HFFc6 (cell line): ENCODE measurements around the gene NRP1. TPM values are rescaled to one million over a fixed set of nuclear protein-coding genes. Genes with fewer than 3 reads are reported as not detected.

ENCODE experiments used
- DNase-seq: peaks from one replicate; pipeline ENCODE4 v3.0.0-alpha.2; 2018
- H3K27ac Mint-ChIP-seq: 2 replicates; pipeline ENCODE4 v1.8.0; 2020; ENCODE audit warnings: mild to moderate bottlenecking, mixed read lengths
- H3K27me3 Mint-ChIP-seq: 2 replicates; pipeline ENCODE4 v1.8.0; 2021; ENCODE audit warnings: mild to moderate bottlenecking, moderate library complexity, mixed read lengths; ENCODE audit not compliant: insufficient read depth
- H3K36me3 Mint-ChIP-seq: 2 replicates; pipeline ENCODE4 v1.8.0; 2021; ENCODE audit warnings: low read depth, mixed read lengths
- H3K4me1 Mint-ChIP-seq: 2 replicates; pipeline ENCODE4 v1.8.0; 2020; ENCODE audit warnings: low read depth, mixed read lengths
- H3K4me3 Mint-ChIP-seq: 2 replicates; pipeline ENCODE4 v1.8.0; 2020; ENCODE audit warnings: mild to moderate bottlenecking, moderate library complexity, mixed read lengths
- H3K9me3 Mint-ChIP-seq: 2 replicates; pipeline ENCODE4 v1.8.0; 2020; ENCODE audit warnings: mild to moderate bottlenecking, mixed read lengths
- CTCF ChIP-seq: fragments of 200-600 bp; sonication (generic); IDR thresholded peaks from 2 replicates; pipeline ENCODE4 v1.5.0; 2021; ENCODE audit warnings: antibody characterized with exemption, mild to moderate bottlenecking
- total RNA-seq, 6 experiments: library from RNA; stranded (reverse); fragmentation: NEBNext Ultra II Directional; extraction: Animal tissue kit (Norgen Biotek cat#: 25700); gene quantifications; 2 replicates in 1 of 6; 3 replicates in 5 of 6; pipeline ENCODE4 v1.2.3, GENCODE V29; 2021

NRP1 gene
- total RNA-seq, 6 experiments from 2014 or later = 136 to 164 (median 147) TPM

DNA sequence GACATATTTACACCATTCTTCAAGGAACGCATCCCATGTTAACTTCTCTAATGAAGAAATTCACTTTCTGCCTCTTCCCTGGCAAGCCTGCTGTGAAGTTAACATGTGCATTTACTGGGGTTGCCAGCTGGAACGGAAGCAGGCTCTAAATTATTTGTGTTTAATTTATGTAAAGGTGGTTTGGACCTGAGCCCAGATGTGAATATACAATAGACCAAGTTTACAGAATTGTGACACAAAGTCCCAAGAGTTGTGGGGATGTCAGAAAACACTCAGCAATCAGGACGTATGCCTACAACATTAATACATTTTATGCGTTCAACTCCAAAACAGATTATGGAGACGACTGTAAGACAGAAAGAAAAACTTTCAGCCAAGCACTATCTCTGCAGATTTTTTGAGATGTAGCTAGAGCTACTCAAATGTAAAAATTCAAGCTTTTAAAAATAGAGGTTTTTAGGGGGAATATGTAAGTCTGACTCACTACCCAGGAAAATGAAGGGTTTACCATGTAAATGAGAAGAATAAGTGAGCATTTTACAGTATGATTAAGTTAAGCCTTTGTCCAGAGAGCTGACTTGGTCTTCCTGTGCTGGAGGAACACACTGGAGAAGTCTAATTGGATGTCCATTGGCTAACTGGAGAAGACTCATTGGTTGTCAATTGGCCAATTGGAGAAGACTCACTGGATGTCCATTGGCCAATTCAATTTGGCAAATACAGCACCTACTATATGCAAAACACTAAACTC is 19.5 kb downstream of the NRP1 start:
- DNase-seq = no peak
- no peak for TF ChIP-seq CTCF
- peak overlapping the region; percentile 22 for H3K27ac Mint-ChIP-seq
- no peaks in the 10 kb centered on the region for H3K9me3 Mint-ChIP-seq
- H3K4me1 Mint-ChIP-seq = peaks cover 52% of the 10 kb centered on the region
- no peak overlapping the region for H3K4me3 Mint-ChIP-seq
- H3K27me3 Mint-ChIP-seq = peaks cover 2% of the 10 kb centered on the region; the same call in 1 of the 2 replicates
- H3K36me3 Mint-ChIP-seq = peaks cover 63% of the 10 kb centered on the region

GRCh38 chr10:33311640-33312039 is 22.8 kb downstream of the NRP1 start:
- Mint-ChIP-seq H3K4me3 (no peak overlapping the region), H3K27ac (no peak overlapping the region), H3K9me3 (no peaks in the 10 kb centered on the region), H3K36me3 (peaks cover 65% of the 10 kb centered on the region), H3K4me1 (peaks cover 50% of the 10 kb centered on the region), H3K27me3 (peaks cover 2% of the 10 kb centered on the region; the same call in 1 of the 2 replicates)
- no peak for DNase-seq
- no peak for TF ChIP-seq CTCF

- Mint-ChIP-seq H3K4me3 (no peak overlapping the region), H3K27ac (no peak overlapping the region), H3K9me3 (no peaks in the 10 kb centered on the region), H3K4me1 (peaks cover 50% of the 10 kb centered on the region), H3K36me3 (peaks cover 63% of the 10 kb centered on the region), H3K27me3 (peaks cover 2% of the 10 kb centered on the region; the same call in 1 of the 2 replicates)
- no peak for DNase-seq
- no peak for TF ChIP-seq CTCF
These were observed 23.6 kb downstream of the NRP1 start for GRCh38 chr10:33310853-33311252.

DNA sequence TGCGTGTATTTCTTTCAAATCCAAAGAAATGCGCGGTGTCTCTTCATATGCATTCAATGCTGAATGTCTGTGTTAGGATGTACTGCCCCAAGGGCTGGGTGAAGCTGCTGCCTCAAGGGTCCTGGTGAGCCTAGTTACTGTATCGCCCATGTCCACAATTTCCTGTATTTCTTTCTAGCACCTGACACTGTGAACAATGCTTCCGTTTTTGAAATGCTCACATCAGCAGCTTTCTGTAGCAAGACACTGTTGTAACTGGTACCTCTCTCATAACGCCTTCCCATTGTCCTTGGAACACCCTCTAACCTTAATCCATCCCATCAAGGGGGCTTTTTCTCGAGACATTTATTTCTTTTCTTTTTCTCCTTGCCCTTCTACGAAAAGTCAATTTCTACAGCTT is 25.1 kb downstream of the NRP1 start:
- TF ChIP-seq CTCF = no peak
- Mint-ChIP-seq H3K9me3 (no peaks in the 10 kb centered on the region), H3K27ac (no peak overlapping the region), H3K4me3 (no peak overlapping the region), H3K27me3 (peaks cover 2% of the 10 kb centered on the region; the same call in 1 of the 2 replicates), H3K36me3 (peaks cover 59% of the 10 kb centered on the region), H3K4me1 (peaks cover 45% of the 10 kb centered on the region)
- no peak for DNase-seq

GRCh38 chr10:33307835-33308234 is 26.6 kb downstream of the NRP1 start:
- peaks cover 48% of the 10 kb centered on the region for H3K4me1 Mint-ChIP-seq
- TF ChIP-seq CTCF = no peak
- no peak for DNase-seq
- peaks cover 62% of the 10 kb centered on the region for H3K36me3 Mint-ChIP-seq
- no peak overlapping the region for H3K27ac Mint-ChIP-seq
- H3K9me3 Mint-ChIP-seq = no peaks in the 10 kb centered on the region
- no peak overlapping the region for H3K4me3 Mint-ChIP-seq
- H3K27me3 Mint-ChIP-seq = peaks cover 2% of the 10 kb centered on the region; the same call in 1 of the 2 replicates
